Sigmoid colon (tissue), 4 donors: ENCODE data around the gene OXSR1.

ENCODE experiments used
- EP300 ChIP-seq, 4 donors: sonication (generic); formaldehyde crosslinking; IDR thresholded peaks; one replicate each; pipeline ENCODE4 v1.6.1; 2017; ENCODE audit warnings: antibody characterized with exemption in 4 of 4
- POLR2AphosphoS5 ChIP-seq, 4 donors: sonication (generic); formaldehyde crosslinking; IDR thresholded peaks; one replicate each; pipeline ENCODE4 v1.6.1; 2017; ENCODE audit warnings: antibody characterized with exemption in 4 of 4
- TF ChIP-seq, protein P1 (sequence below), 4 experiments: fragments of 450-650 bp in 3 of 4; fragments of 200-600 bp in 1 of 4; IDR thresholded peaks; one replicate each; pipeline ENCODE4 v1.5.1; 2016 to 2019; ENCODE audit warnings: antibody characterized with exemption in 4 of 4, mild to moderate bottlenecking in 3 of 4, moderate library complexity in 2 of 4

DNA sequence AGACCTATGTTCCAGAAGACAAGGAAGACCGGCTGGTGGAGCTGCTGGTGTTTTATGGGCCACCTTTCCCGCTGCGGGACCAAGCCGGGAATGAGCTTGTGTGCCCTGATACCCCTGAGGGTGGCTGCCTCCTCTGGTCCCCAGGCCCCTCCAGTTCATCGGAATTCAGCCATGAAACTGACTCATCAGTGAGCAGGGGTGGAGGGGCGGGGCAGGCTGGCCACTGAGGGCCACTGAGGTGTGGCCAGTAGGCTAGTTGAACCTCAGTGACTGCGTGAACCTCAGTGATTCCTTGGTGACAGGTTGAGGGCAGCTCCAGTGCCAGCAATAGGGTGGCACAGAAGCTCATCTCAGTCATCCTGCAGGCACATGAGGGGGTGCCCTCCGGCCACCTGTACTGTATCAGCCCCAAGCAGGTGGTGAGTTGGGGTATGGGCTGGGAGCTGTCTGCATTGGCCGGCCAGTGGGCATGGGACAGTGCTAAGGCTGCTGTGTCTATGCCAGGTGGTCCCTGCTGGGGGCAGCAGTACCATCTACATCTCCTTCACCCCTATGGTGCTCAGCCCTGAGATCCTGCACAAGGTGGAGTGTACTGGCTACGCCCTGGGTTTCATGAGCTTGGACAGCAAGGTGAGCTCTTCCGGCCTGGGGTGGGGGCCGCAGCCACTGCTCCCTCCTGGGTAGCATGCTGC, 48.7 kb upstream of the OXSR1 start:
- no peak for TF ChIP-seq POLR2AphosphoS5 (IDR thresholded peaks at IDR 0.05)
- TF ChIP-seq, protein P1, sequence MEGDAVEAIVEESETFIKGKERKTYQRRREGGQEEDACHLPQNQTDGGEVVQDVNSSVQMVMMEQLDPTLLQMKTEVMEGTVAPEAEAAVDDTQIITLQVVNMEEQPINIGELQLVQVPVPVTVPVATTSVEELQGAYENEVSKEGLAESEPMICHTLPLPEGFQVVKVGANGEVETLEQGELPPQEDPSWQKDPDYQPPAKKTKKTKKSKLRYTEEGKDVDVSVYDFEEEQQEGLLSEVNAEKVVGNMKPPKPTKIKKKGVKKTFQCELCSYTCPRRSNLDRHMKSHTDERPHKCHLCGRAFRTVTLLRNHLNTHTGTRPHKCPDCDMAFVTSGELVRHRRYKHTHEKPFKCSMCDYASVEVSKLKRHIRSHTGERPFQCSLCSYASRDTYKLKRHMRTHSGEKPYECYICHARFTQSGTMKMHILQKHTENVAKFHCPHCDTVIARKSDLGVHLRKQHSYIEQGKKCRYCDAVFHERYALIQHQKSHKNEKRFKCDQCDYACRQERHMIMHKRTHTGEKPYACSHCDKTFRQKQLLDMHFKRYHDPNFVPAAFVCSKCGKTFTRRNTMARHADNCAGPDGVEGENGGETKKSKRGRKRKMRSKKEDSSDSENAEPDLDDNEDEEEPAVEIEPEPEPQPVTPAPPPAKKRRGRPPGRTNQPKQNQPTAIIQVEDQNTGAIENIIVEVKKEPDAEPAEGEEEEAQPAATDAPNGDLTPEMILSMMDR (IDR thresholded peaks at IDR 0.05) = no peak
- TF ChIP-seq EP300 (IDR thresholded peaks at IDR 0.05) = no peak
